Neural cell (in vitro differentiated cells): ENCODE data around the gene PERCC1. TPM values are rescaled to one million over a fixed set of nuclear protein-coding genes. Genes with fewer than 3 reads are reported as not detected.

Experiments
- H2AFZ ChIP-seq: fragments of 200-600, 300-800 bp; sonication (generic), shearing (Covaris generic); 2 replicates; pipeline ENCODE4 v1.6.0; 2014; ENCODE audit warnings: low read depth, mild to moderate bottlenecking, antibody characterized with exemption, low read length, moderate library complexity
- H3F3A ChIP-seq: fragments of 200-600 bp; shearing (Covaris generic); 2 replicates; pipeline ENCODE4 v1.6.1; 2016; ENCODE audit warnings: mild to moderate bottlenecking, moderate library complexity, mixed read lengths, antibody characterized with exemption, low read length; ENCODE audit not compliant: insufficient read depth, poor library complexity, severe bottlenecking
- H3K27ac ChIP-seq: fragments of 200-600, 300-800 bp; sonication (generic), shearing (Covaris generic); 2 replicates; pipeline ENCODE4 v1.5.1; 2014; ENCODE audit warnings: mild to moderate bottlenecking, low read length, moderate library complexity
- H3K27me3 ChIP-seq: fragments of 300-800, 200-600 bp; sonication (generic), shearing (Covaris generic); 2 replicates; pipeline ENCODE4 v1.6.0; 2014; ENCODE audit warnings: mild to moderate bottlenecking, low read depth, low read length, moderate library complexity; ENCODE audit not compliant: insufficient read depth
- H3K36me3 ChIP-seq: fragments of 300-800, 200-600 bp; sonication (generic), shearing (Covaris generic); 2 replicates; pipeline ENCODE4 v1.5.1; 2014; ENCODE audit warnings: mild to moderate bottlenecking, antibody characterized with exemption, low read length, moderate library complexity; ENCODE audit not compliant: insufficient read depth
- H3K4me2 ChIP-seq: fragments of 300-800, 200-600 bp; sonication (generic), shearing (Covaris generic); 2 replicates; pipeline ENCODE4 v1.6.0; 2014; ENCODE audit warnings: mild to moderate bottlenecking, low read length
- H3K4me3 ChIP-seq: fragments of 300-800, 200-600 bp; sonication (generic), shearing (Covaris generic); 2 replicates; pipeline ENCODE4 v1.5.1; 2014; ENCODE audit warnings: mild to moderate bottlenecking, low read length, moderate library complexity
- H3K79me2 ChIP-seq: fragments of 200-600 bp; shearing (Covaris generic); replicated peaks from 2 replicates; pipeline ENCODE4 v1.6.0; 2014; ENCODE audit warnings: mild to moderate bottlenecking, low read length, moderate library complexity; ENCODE audit not compliant: insufficient read depth
- H3K9ac ChIP-seq: fragments of 300-800, 200-600 bp; sonication (generic), shearing (Covaris generic); 2 replicates; pipeline ENCODE4 v1.6.1; 2016; ENCODE audit warnings: mild to moderate bottlenecking, low read length, mixed read lengths
- H3K9me2 ChIP-seq: fragments of 200-600 bp; shearing (Covaris generic); 2 replicates; pipeline ENCODE4 v1.6.1; 2016; ENCODE audit warnings: mild to moderate bottlenecking, low read length, mixed read lengths; ENCODE audit not compliant: insufficient read depth
- H3K9me3 ChIP-seq: fragments of 200-600, 300-800 bp; sonication (generic), shearing (Covaris generic); 2 replicates; pipeline ENCODE4 v1.6.1; 2016; ENCODE audit warnings: mild to moderate bottlenecking, mixed run types, low read length, moderate library complexity, mixed read lengths
- H4K20me1 ChIP-seq: fragments of 200-600 bp; shearing (Covaris generic); 2 replicates; pipeline ENCODE4 v1.6.1; 2016; ENCODE audit warnings: mild to moderate bottlenecking, mixed run types; ENCODE audit not compliant: insufficient read depth
- EP300 ChIP-seq: fragments of 450-650 bp; conservative IDR thresholded peaks from 2 replicates; pipeline ENCODE4 v1.6.1; 2014; ENCODE audit warnings: antibody characterized with exemption, mild to moderate bottlenecking, moderate library complexity; ENCODE audit not compliant: poor library complexity, severe bottlenecking
- EZH2 ChIP-seq: fragments of 200-600, 300-800 bp; shearing (Covaris generic), sonication (generic); IDR thresholded peaks from 2 replicates; pipeline ENCODE4 v1.6.1; 2014; ENCODE audit warnings: antibody characterized with exemption, low read length, borderline replicate concordance, mild to moderate bottlenecking; ENCODE audit not compliant: insufficient read depth, poor library complexity, severe bottlenecking
- MXI1 ChIP-seq: fragments of 450-650 bp; conservative IDR thresholded peaks from 2 replicates; pipeline ENCODE4 v1.6.1; 2014; ENCODE audit warnings: antibody characterized with exemption, mild to moderate bottlenecking; ENCODE audit not compliant: poor library complexity, severe bottlenecking
- POLR2AphosphoS5 ChIP-seq: IDR thresholded peaks from 2 replicates; pipeline ENCODE4 v1.6.1; 2012
- RAD21 ChIP-seq: fragments of 450-650 bp; conservative IDR thresholded peaks from 2 replicates; pipeline ENCODE4 v1.6.1; 2014; ENCODE audit warnings: antibody characterized with exemption, mild to moderate bottlenecking, moderate library complexity
- SMC3 ChIP-seq: fragments of 450-650 bp; conservative IDR thresholded peaks from 2 replicates; pipeline ENCODE4 v1.6.1; 2014; ENCODE audit warnings: antibody characterized with exemption, mild to moderate bottlenecking, moderate library complexity; ENCODE audit not compliant: poor library complexity
- TAF1 ChIP-seq: IDR thresholded peaks from 2 replicates; pipeline ENCODE4 v1.6.1; 2012; ENCODE audit warnings: low read depth
- polyA plus RNA-seq: library from polyadenylated mRNA; depleted of rRNA; stranded (reverse); fragments of >200 nt; gene quantifications from 2 replicates; pipeline ENCODE4 v1.2.3, GENCODE V29; 2014
- TF ChIP-seq, protein P1 (sequence below): fragments of 450-650 bp; IDR thresholded peaks from 2 replicates; pipeline ENCODE4 v1.5.1; 2014; ENCODE audit warnings: antibody characterized with exemption, mild to moderate bottlenecking, moderate library complexity; ENCODE audit not compliant: poor library complexity, severe bottlenecking
- TF ChIP-seq, protein P2 (sequence below): IDR thresholded peaks from 2 replicates; pipeline ENCODE4 v1.6.1; 2012; ENCODE audit warnings: borderline replicate concordance

Gene PERCC1
- polyA plus RNA-seq, 1 donor from 2014 or later = not detected

DNA sequence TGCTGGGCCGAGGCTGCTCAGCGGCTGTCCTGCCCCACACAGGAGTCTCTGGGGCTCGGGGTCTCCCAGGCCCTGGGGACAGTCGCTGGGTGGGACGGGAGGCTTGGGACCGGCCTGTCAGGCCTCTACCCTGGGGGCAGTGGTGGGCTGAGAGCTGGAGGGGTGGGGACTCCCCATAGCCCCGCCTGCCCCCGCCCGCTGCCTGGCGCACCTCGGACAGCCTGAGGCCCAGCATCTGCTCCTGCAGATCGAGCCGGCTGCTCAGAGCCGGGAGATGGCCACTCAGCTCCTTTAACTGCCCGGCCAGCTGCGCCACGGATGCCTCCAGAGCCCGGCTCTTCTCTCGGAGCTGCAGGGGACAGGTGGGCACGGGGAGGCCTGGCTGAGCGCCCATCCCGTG lies 6.7 kb downstream of the PERCC1 start:
- no peaks in the 10 kb centered on the region for H3K27me3 ChIP-seq
- TF ChIP-seq TAF1 (no peak), SMC3 (no peak), RAD21 (no peak), EP300 (no peak), EZH2 (no peak), POLR2AphosphoS5 (no peak)
- TF ChIP-seq, protein P1, sequence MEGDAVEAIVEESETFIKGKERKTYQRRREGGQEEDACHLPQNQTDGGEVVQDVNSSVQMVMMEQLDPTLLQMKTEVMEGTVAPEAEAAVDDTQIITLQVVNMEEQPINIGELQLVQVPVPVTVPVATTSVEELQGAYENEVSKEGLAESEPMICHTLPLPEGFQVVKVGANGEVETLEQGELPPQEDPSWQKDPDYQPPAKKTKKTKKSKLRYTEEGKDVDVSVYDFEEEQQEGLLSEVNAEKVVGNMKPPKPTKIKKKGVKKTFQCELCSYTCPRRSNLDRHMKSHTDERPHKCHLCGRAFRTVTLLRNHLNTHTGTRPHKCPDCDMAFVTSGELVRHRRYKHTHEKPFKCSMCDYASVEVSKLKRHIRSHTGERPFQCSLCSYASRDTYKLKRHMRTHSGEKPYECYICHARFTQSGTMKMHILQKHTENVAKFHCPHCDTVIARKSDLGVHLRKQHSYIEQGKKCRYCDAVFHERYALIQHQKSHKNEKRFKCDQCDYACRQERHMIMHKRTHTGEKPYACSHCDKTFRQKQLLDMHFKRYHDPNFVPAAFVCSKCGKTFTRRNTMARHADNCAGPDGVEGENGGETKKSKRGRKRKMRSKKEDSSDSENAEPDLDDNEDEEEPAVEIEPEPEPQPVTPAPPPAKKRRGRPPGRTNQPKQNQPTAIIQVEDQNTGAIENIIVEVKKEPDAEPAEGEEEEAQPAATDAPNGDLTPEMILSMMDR = no peak
- TF ChIP-seq, protein P2, sequence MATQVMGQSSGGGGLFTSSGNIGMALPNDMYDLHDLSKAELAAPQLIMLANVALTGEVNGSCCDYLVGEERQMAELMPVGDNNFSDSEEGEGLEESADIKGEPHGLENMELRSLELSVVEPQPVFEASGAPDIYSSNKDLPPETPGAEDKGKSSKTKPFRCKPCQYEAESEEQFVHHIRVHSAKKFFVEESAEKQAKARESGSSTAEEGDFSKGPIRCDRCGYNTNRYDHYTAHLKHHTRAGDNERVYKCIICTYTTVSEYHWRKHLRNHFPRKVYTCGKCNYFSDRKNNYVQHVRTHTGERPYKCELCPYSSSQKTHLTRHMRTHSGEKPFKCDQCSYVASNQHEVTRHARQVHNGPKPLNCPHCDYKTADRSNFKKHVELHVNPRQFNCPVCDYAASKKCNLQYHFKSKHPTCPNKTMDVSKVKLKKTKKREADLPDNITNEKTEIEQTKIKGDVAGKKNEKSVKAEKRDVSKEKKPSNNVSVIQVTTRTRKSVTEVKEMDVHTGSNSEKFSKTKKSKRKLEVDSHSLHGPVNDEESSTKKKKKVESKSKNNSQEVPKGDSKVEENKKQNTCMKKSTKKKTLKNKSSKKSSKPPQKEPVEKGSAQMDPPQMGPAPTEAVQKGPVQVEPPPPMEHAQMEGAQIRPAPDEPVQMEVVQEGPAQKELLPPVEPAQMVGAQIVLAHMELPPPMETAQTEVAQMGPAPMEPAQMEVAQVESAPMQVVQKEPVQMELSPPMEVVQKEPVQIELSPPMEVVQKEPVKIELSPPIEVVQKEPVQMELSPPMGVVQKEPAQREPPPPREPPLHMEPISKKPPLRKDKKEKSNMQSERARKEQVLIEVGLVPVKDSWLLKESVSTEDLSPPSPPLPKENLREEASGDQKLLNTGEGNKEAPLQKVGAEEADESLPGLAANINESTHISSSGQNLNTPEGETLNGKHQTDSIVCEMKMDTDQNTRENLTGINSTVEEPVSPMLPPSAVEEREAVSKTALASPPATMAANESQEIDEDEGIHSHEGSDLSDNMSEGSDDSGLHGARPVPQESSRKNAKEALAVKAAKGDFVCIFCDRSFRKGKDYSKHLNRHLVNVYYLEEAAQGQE = no peak
- no peaks in the 10 kb centered on the region for H3K36me3 ChIP-seq
- no peaks in the 10 kb centered on the region for H3K79me2 ChIP-seq
- no peak overlapping the region for H3K4me2 ChIP-seq
- H3K4me3 ChIP-seq = no peak overlapping the region
- no peaks in the 10 kb centered on the region for H3K9me2 ChIP-seq
- no peaks in the 10 kb centered on the region for H3K9me3 ChIP-seq
- no peaks in the 10 kb centered on the region for H4K20me1 ChIP-seq
- no peak overlapping the region for H3K9ac ChIP-seq
- H3K27ac ChIP-seq = no peak overlapping the region
- H2AFZ ChIP-seq = no peak overlapping the region
- no peaks in the 10 kb centered on the region for H3F3A ChIP-seq

DNA sequence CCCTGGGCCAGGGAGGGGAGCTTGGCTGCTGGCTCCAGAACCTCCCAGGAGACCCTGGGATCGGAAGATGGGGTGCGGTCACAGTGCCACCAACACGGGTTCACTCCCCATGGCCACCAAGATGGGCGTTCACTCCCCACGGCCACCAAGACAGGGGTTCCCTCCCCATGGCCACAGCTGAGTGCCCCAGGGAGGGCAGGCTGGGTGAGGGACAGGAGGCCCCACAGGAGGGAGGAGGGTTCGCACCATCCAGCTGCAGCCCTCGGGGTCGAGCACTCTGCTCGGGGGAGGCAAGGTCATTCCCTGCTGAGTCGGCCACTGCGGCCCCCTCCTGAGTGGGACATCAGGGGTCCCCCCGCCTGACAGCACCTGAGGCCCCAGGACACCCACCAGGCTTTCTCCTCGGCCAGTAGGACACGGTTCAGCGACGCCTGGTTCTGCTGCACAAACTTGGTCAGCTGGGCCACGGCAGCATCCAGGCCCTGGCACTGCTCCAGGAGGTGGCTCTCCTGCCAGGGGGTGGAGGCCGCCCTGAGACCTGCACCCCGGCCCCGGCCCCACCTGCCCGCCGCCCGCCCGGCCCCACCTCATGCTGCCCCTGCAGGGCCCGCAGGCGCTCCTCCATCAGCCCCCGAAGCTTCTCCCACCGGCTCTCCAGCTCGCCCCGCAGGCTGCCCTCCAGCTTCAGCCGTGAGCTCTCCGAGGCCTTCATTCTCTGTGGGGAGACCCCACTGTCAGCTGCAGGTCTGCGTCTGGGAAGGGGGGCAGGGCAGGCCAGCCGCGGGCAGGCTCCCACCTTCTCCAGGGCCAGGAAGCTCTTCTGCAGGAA lies 7.6 kb downstream of the PERCC1 start:
- H3K36me3 ChIP-seq = no peaks in the 10 kb centered on the region
- H2AFZ ChIP-seq = no peak overlapping the region
- TF ChIP-seq SMC3 = no peak
- no peak for TF ChIP-seq TAF1
- TF ChIP-seq RAD21 = no peak
- TF ChIP-seq POLR2AphosphoS5 = no peak
- TF ChIP-seq EZH2 = no peak
- TF ChIP-seq, protein P1 = no peak
- no peak for TF ChIP-seq MXI1
- no peak for TF ChIP-seq EP300
- TF ChIP-seq, protein P2 = no peak
- H3K9me2 ChIP-seq = no peaks in the 10 kb centered on the region
- H3K79me2 ChIP-seq = no peaks in the 10 kb centered on the region
- H3K27me3 ChIP-seq = no peaks in the 10 kb centered on the region
- no peaks in the 10 kb centered on the region for H3K9me3 ChIP-seq
- H4K20me1 ChIP-seq = no peaks in the 10 kb centered on the region
- no peaks in the 10 kb centered on the region for H3F3A ChIP-seq
- H3K27ac ChIP-seq = no peak overlapping the region
- H3K9ac ChIP-seq = no peak overlapping the region
- no peak overlapping the region for H3K4me3 ChIP-seq
- H3K4me2 ChIP-seq = no peak overlapping the region
